Stimulated activated CD4-positive, alpha-beta T cell treated with anti-CD3 and anti-CD28 coated beads, Interleukin-15, amount 100 ng/mL, for 1 hour (primary cell): ENCODE measurements around the gene SPC24.
"Not testable (repeated sequence)": the region's sequence is repeated elsewhere in the genome, so short reads cannot be mapped to it uniquely, and the experiment has no call there.

Source experiments
- DNase-seq, 2 donors: peaks; one replicate each; pipeline ENCODE4 v3.0.0-alpha.2; 2020; ENCODE audit warnings: low read depth in 1 of 2, low spot score in 1 of 2

Gene SPC24

GRCh38 chr19:11166281-11167142, 10.9 kb upstream of the SPC24 start:
- no peak for DNase-seq

- DNase-seq: no peak
Observed at GRCh38 chr19:11165486-11166030, 10.0 kb upstream of the SPC24 start.

GRCh38 chr19:11164879-11165406, 9.4 kb upstream of the SPC24 start:
- no peak for DNase-seq

GRCh38 chr19:11164296-11164695, 8.7 kb upstream of the SPC24 start:
- DNase-seq: no peak

GRCh38 chr19:11160440-11160768, 4.8 kb upstream of the SPC24 start:
- not testable (repeated sequence) for DNase-seq

GRCh38 chr19:11159598-11160439, 4.2 kb upstream of the SPC24 start:
- DNase-seq: no peak

- DNase-seq: no peak
Observed at GRCh38 chr19:11154683-11155047, 917 bp downstream of the SPC24 start.

- DNase-seq: no peak
Observed at GRCh38 chr19:11152318-11153062, 3.1 kb downstream of the SPC24 start.

GRCh38 chr19:11151181-11151580, 4.4 kb downstream of the SPC24 start:
- DNase-seq: no peak

GRCh38 chr19:11148001-11148400, 7.6 kb downstream of the SPC24 start:
- no peak for DNase-seq

GRCh38 chr19:11145536-11145924, 10.1 kb downstream of the SPC24 start:
- DNase-seq: no peak

- no peak for DNase-seq
Observed at GRCh38 chr19:11142528-11143171, 12.9 kb downstream of the SPC24 start.

GRCh38 chr19:11141937-11142527, 13.6 kb downstream of the SPC24 start:
- DNase-seq: no peak

GRCh38 chr19:11140896-11141295, 14.7 kb downstream of the SPC24 start:
- DNase-seq: no peak

GRCh38 chr19:11140023-11140538, 15.5 kb downstream of the SPC24 start:
- DNase-seq: not testable (repeated sequence)

- DNase-seq: no peak
Observed at GRCh38 chr19:11138601-11139300, 16.8 kb downstream of the SPC24 start.

GRCh38 chr19:11137542-11138384, 17.8 kb downstream of the SPC24 start:
- DNase-seq: peak; percentile 12 to 21

- no peak for DNase-seq
Observed at GRCh38 chr19:11136400-11137101, 19.0 kb downstream of the SPC24 start.
